HG02884 (cell line): ENCODE data around the gene RBMX.
"Not testable (repeated sequence)": the region's sequence is repeated elsewhere in the genome, so short reads cannot be mapped to it uniquely, and the experiment has no call there.

Source experiments
- ATAC-seq: cut with Tn5 transposase; IDR thresholded peaks from one replicate; pipeline ENCODE4 v1.9.1; 2021; ENCODE audit warnings: mild to moderate bottlenecking, moderate library complexity; ENCODE audit not compliant: unreplicated experiment

RBMX gene

GRCh38 chrX:136880452-136881013, at the start of gene RBMX:
Gene RBMX (minus strand): TSS chrX:136880725. CDS start chrX:136879427, 1,298 bp downstream.
- peak; percentile 97 for ATAC-seq

- not testable (repeated sequence) for ATAC-seq
Measured at GRCh38 chrX:136921438-136921837, 40.9 kb upstream of the RBMX start.

- no peak for ATAC-seq
Measured at GRCh38 chrX:136920001-136920400, 39.5 kb upstream of the RBMX start.

GRCh38 chrX:136916827-136917226, 36.3 kb upstream of the RBMX start:
- no peak for ATAC-seq

GRCh38 chrX:136911661-136912060, 31.1 kb upstream of the RBMX start:
- not testable (repeated sequence) for ATAC-seq

GRCh38 chrX:136911253-136911652, 30.7 kb upstream of the RBMX start:
- ATAC-seq: no peak

GRCh38 chrX:136910565-136911035, 30.1 kb upstream of the RBMX start:
- no peak for ATAC-seq

- ATAC-seq: peak; percentile 60
Measured at GRCh38 chrX:136909706-136910564, 29.4 kb upstream of the RBMX start.

- ATAC-seq: peak; percentile 57
Measured at GRCh38 chrX:136909119-136909705, 28.7 kb upstream of the RBMX start.

- no peak for ATAC-seq
Measured at GRCh38 chrX:136907621-136908020, 27.1 kb upstream of the RBMX start.

GRCh38 chrX:136906921-136907510, 26.5 kb upstream of the RBMX start:
- no peak for ATAC-seq

GRCh38 chrX:136904067-136904466, 23.5 kb upstream of the RBMX start:
- not testable (repeated sequence) for ATAC-seq

GRCh38 chrX:136900071-136900470, 19.5 kb upstream of the RBMX start:
- not testable (repeated sequence) for ATAC-seq

GRCh38 chrX:136899221-136899620, 18.7 kb upstream of the RBMX start:
- no peak for ATAC-seq

GRCh38 chrX:136898752-136899151, 18.2 kb upstream of the RBMX start:
- not testable (repeated sequence) for ATAC-seq

- no peak for ATAC-seq
Measured at GRCh38 chrX:136896121-136896914, 15.8 kb upstream of the RBMX start.

- no peak for ATAC-seq
Measured at GRCh38 chrX:136892412-136892811, 11.9 kb upstream of the RBMX start.

- not testable (repeated sequence) for ATAC-seq
Measured at GRCh38 chrX:136890596-136890995, 10.1 kb upstream of the RBMX start.

GRCh38 chrX:136889269-136889668, 8.7 kb upstream of the RBMX start:
- no peak for ATAC-seq

GRCh38 chrX:136880003-136880451, 498 bp downstream of the RBMX start:
- ATAC-seq: peak; percentile 12
